Hematopoietic multipotent progenitor cell treated with erythropoietin and hydrocortisone succinate and interleukin-3 and kit ligand, for 17 days (in vitro differentiated cells): ENCODE data around the gene LARP1.

Experiments
- DNase-seq: peaks from one replicate; pipeline ENCODE4 v3.0.0-alpha.2; 2015; ENCODE audit warnings: low spot score

The LARP1 gene

DNA sequence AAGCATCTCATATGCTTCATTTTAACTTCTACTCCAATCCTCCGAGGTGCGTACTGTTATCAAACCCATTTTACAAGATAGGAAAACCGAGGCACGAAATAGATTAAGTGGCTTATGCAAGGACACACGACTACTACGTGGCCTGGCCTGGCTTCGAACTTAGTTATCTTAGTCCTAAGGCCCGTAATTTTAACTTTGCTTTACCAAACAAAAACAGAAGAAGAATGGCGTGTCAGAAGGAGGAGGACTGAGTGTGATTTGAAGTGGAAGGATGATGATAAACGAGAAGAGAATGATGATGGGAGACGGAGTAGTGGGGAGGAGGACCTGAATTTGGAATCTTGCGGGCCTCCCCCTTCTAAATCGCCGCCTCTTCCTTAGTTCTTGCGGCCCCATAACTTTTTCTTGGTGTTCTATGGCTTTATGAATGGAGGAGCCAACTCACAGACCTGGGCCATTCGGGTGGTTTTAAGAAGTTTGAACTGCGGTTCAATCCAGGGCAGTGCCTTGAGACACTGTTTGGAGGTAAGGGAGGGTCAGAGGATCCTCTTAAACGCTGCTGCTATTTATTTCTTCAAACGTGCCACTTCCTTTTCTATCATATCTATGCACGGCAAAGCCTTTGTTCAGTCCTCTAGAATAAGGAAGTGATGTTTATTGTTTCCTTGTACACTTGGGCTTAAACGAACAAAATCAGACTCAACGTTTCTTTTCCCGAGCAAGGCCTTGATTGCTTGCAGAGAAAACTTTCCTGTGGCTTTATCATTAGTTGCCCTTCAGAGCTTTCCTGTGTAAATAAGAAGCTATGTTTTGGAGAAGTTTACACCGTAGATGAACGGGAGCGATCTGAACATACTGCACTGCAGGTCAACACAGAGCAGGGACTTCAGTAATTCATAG, 104.0 kb downstream of the LARP1 start:
- DNase-seq = peak; percentile 59

DNA sequence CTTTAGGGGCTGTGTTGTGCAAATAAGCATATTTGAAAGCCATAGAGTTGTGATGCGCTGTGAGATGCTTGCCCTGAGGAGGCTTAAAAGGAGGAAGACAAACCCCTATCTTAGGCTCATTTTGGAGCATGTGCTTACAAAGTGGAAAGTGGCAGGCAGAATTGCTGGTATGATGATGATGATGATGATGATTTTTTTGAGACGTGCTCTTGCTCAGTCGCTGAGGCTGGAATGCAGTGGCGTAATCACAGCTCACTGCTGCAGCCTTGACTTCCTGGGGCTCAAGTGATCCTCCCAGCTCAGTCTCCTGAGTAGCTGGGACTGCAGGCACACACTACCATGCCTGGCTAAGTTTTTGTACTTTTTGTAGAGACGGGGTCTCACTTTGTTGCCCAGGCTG, 104.9 kb downstream of the LARP1 start:
- DNase-seq = peak; percentile 36

DNA sequence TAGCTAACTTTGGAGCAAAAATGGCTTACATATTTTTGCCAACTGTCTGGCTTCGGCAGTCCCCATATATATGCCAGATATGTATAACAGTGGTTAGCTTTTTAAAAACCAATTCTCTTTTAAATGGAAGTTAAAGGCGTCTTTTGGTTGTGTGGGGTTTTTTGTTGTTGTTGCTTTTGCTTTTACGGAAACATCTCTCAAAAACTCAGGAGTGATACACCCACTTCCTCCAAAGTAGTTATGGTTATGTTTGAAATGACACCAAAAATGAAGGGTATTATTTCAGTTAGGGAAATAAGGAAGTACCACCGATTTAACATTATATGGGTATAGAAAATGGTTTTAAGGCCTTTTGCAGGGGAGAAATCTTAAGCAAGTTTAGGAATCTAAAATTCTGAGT, 105.6 kb downstream of the LARP1 start:
- no peak for DNase-seq

DNA sequence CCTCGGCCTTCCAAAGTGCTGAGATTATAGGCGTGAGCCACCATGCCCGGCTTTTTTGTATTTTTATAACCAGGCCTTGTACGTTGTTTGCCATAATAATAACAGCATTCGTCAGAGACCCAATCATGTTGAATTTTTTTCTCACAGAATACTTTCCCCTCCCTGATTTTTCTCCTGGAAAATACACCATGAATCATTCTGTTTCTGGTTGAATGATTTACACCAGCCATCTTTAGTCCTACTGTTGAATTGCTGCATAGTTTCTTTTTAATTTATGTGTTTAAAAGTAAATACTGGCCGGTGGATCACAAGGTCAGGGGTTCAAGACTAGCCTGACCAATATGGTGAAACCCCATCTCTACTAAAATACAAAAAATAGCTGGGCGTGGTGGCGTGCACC, 106.8 kb downstream of the LARP1 start:
- no peak for DNase-seq

DNA sequence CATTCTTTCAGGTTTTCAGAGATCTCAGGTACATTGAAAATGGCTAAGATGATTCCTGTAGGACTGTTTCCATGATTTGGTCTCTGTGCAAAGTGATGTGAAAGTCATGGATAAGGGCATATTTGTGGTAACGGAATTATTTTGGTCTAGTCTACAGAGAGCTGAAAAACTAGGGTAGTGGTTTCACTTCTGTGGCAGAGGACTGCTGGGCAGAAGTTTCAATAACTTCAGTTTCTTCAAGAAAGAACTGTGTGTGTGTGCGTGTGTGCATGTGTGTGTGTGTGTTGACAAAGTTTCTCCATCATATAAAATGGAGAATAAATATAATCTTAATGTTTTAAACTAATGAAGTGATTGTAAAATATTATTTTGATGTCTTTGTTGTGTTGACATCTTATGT, 107.6 kb downstream of the LARP1 start:
- no peak for DNase-seq

DNA sequence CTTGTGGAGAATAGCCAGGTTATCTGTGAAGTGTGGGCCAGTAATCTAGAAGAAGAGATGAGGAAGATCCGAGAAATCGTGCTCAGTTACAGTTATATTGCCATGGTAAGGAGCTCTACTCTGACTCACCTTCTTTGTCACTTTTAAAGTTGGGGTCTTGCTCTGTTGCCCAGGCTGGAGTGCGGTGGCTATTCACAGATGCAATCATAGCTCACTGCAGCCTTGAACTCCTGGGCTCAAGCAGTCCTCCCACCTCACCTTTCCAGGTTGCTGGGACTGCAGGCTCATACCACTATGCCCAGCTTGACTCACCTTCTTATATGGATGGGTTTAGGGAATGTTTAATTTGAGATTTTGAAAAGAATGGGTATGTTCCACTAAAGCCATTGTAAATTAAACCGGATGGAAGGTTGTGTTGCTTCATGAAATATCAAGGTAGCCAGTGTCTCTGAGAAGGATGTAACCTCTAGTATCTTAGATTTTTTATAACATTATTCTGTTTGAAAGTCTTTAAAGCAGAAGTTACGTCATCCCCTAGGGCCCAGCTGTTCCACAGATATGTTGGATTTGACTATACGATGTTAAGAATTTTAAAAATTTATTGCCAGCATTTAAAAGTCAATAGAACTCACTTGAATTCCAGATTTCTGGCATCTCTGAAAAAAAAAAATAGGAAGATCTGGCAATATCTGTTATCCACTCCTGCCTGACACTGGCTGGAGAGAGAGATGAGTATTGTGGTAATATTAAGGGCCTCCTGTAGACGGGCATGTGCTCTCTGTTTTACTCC, 108.3 kb downstream of the LARP1 start:
- DNase-seq = no peak

DNA sequence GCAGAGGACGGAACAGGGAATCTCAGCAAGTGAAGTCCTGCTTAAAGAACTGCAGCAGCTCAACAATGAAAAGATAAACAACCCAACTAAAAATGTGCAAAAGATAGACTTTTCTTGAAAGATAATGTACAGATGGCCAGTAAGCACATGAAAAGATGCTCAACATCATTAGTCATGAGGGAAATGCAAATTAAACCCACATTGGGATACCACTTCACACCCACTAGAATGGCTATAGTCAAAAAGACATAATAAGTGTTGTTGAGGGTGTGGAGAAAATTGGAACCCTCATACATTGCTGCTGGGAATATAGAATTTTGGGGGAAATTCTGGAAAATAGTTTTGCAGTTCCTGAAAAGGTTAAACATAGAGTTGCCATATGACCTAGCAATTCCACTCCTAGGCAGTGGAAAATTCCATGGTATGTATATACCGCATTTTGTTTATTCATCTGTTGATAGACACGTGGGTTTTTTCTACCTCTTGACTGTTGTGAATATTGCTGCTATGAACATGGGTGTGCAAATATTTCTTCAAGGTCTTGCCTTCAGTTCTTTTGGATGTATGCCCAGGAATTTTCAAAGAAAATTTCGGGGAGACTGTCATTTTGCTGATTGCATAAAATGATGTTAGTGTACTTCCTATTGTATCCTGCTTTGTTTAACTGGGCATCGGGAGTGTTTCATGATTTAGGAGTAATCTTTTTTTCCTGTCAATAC, 110.4 kb downstream of the LARP1 start:
- DNase-seq = no peak

DNA sequence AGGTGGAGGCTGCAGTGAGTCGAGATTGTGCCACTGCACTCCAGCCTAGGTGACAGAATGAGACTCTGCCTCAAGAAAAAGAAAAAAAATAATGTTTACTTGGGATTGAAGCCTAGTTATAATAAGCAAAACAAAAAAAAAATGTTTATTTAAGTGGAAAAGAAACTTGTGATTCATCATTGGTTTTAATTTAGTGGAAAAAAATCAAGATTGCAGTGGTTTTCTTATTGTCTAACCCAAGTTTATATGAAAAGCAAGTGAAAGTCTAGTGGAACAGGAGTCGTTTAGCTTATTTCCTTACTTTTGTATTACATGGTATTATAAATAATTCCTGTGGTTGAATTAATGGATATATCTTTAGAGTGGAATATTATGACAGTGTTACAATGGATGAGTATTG, 111.7 kb downstream of the LARP1 start:
- DNase-seq = no peak
